Ramos (cell line): ENCODE data around the gene POLR2B.

ENCODE experiments used
- in situ Hi-C: fragments of 300-500 bp; cut with MboI; formaldehyde crosslinking; loops from one replicate; pipeline ENCODE4 v1.14.3; 2022; ENCODE audit warnings: low sequenced_read_pairs; ENCODE audit not compliant: unreplicated experiment

Gene POLR2B

GRCh38 chr4:57077550-57078343 is 99.1 kb downstream of the POLR2B start:
- in situ Hi-C loops: no loop called here

GRCh38 chr4:57078685-57079521 is 100.2 kb downstream of the POLR2B start:
- in situ Hi-C loops: no loop called here
